Natural killer cell treated with Interleukin-12 subunit alpha and Interleukin-12 subunit beta and Interleukin-15 and Interleukin-18, amount 100 ng/mL, for 72 hours (primary cell): ENCODE results near the gene C2orf74. TPM values are rescaled to one million over a fixed set of nuclear protein-coding genes. Genes with fewer than 3 reads are reported as not detected.
"Not testable (repeated sequence)": the region's sequence is repeated elsewhere in the genome, so short reads cannot be mapped to it uniquely, and the experiment has no call there.

Source experiments
- ATAC-seq, 2 donors: fragments of 150-1000 bp; cut with Tn5 transposase in 1 of 2; sonication (Bioruptor Pico), chemical (Tn5 transposase) in 1 of 2; 2 replicates each; pipeline ENCODE4 v1.10.0; 2021
- DNase-seq: peaks from one replicate; pipeline ENCODE4 v3.0.0; 2022; ENCODE audit warnings: low spot score
- H3K27ac Mint-ChIP-seq, 2 donors: 1 replicate in 1 of 2; 2 replicates in 1 of 2; pipeline ENCODE4 v1.8.0; 2022; ENCODE audit warnings: mixed read lengths in 2 of 2, mild to moderate bottlenecking in 1 of 2, moderate library complexity in 1 of 2
- H3K27me3 Mint-ChIP-seq, 2 donors: 1 replicate in 1 of 2; 2 replicates in 1 of 2; pipeline ENCODE4 v1.8.0; 2022; ENCODE audit warnings: mixed read lengths in 2 of 2
- H3K36me3 Mint-ChIP-seq: one replicate; pipeline ENCODE4 v1.8.0; 2022; ENCODE audit warnings: mixed read lengths
- H3K4me1 Mint-ChIP-seq, 2 donors: 1 replicate in 1 of 2; 2 replicates in 1 of 2; pipeline ENCODE4 v1.8.0; 2022; ENCODE audit warnings: low read depth in 2 of 2, mixed read lengths in 2 of 2, mild to moderate bottlenecking in 1 of 2
- H3K4me3 Mint-ChIP-seq: one replicate; pipeline ENCODE4 v1.8.0; 2022; ENCODE audit warnings: mixed read lengths
- H3K9me3 Mint-ChIP-seq: 2 replicates; pipeline ENCODE4 v1.8.0; 2022; ENCODE audit warnings: mixed read lengths
- total RNA-seq, 2 donors: library from RNA; stranded (reverse); gene quantifications; one replicate each; pipeline ENCODE4 v1.2.3, GENCODE V29; 2022

C2orf74 gene
- total RNA-seq, 2 donors from 2014 or later, result 8.3 to 10.4 TPM

DNA sequence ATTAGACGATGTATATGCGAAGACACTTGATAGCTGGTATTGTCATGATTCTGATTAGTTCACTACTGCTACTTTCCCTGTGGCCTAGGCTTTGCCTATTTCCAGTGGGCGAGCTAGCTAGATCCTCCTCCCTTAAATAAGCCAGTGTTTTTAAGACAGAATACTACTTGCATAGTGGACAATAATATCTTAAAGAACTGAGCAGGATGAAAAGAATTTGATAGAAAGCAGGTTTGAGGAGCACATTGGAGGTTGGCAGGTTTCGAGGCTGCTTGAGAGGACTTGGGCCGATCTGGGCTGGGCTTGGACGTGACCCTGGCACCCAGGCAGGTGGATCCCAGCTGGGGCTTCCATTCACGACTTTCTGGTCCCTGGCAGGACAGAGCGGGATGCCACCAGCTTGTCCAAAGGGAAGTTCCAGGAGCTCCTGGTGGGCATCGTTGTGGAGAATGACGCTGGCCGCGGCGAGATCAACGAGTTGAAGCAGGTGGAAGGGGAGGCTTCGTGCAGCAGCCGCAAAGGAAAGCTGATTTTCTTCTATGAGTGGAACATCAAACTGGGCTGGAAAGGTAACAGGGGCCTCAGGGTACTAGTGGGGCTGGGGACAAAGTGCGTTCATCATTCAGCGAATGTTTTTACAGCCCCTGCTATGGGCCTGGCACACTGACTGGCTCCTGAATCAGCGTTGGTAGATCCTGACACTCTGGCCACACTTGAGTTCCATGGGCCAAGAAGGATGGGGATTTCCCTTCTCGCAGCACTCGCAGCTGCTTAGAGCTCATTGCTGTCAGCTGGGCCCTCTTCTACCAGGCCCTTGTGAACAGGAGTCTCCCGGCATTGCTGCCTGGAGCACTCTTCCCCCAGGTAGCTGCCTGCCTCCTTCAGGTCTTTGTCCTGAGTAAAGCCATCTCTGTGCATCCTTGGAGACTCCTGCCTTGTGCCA, 16.9 kb downstream of the C2orf74 start:
- Mint-ChIP-seq H3K27me3 (no peaks in the 10 kb centered on the region), H3K9me3 (no peaks in the 10 kb centered on the region), H3K27ac (peak overlapping the region; percentile 73 to 91), H3K4me3 (peak overlapping the region; percentile 79), H3K36me3 (peaks cover 29% of the 10 kb centered on the region), H3K4me1 (peaks cover 53 to 60% of the 10 kb centered on the region in 2 donors)
- ATAC-seq, result no peak
- no peak for DNase-seq

DNA sequence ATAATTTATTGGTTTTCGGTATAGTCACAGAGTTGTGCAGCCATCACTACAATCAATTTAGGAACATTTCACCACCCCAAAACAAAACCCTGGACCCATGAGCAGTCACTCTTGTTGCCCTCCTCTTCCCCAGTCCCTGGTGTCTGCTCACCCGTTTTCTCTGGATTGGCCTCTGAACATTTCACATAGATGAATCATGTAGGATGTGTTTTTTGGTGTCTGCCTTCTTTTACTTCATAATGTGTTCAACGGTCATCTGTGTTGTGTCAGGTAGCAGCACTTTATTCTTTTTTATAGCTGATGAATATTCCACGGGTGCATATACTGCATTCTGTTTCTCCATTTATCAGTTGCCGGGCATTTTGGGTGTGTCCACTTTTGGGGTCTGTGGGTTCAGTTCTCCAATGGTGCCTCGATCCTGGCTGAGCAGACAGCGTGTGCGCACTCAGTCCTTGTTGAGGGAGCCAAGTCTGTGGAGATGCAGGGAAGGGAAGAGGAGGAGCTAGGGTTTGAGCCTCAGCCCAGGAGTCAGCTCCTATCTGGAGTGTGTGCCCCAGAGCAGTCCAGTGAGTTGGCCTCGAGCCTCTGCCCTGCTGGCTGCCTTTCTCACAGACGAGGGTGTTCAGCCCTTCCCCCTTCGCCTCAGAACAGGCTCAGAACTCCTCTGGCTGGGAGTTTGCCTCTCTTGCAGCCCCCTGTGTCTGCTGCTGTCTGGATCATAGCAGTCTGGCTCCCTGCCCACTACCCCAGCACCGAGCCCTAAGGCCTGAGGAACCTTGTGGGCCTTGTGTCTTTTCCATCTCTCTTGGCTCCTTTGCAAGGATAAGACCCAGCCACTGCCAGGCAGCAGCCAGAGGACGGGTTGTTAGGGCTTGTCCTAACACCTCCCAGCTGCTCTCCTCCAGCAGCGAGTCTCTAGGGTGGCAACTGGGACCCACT, 18.0 kb downstream of the C2orf74 start:
- H3K4me3 Mint-ChIP-seq, result peak overlapping the region; percentile 79
- H3K27me3 Mint-ChIP-seq, result no peaks in the 10 kb centered on the region
- H3K9me3 Mint-ChIP-seq, result no peaks in the 10 kb centered on the region
- H3K36me3 Mint-ChIP-seq, result peaks cover 38% of the 10 kb centered on the region
- H3K27ac Mint-ChIP-seq, result peak overlapping the region; percentile 73 to 91
- DNase-seq, result no peak
- H3K4me1 Mint-ChIP-seq, result peaks cover 58 to 66% of the 10 kb centered on the region in 2 donors
- no peak for ATAC-seq

DNA sequence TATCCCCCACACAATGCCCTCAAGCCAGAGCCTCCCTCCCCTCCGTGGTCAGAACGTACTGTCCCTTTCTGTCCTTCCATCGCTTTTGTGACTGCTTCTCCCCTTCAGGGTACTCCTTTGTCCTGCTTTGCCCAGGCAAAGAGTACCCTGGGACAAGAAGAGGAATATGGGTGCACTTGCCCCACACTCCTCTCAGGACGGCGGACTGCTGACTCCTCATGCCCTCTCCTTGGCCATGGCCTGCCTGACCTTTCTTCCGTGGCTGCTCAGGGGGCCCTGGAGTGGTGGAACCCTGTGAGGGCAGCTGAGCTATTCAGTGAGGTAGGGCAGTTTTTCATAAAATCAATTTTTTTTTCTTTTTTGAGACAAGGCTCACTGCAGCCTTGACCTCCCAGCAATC, 18.7 kb downstream of the C2orf74 start:
- no peak for DNase-seq
- peaks cover 45% of the 10 kb centered on the region for H3K36me3 Mint-ChIP-seq
- H3K9me3 Mint-ChIP-seq, result no peaks in the 10 kb centered on the region
- H3K4me1 Mint-ChIP-seq, result peaks cover 61 to 73% of the 10 kb centered on the region in 2 donors
- no peaks in the 10 kb centered on the region for H3K27me3 Mint-ChIP-seq
- H3K4me3 Mint-ChIP-seq, result peak overlapping the region; percentile 79
- ATAC-seq, result no peak
- peak overlapping the region; percentile 73 to 76 for H3K27ac Mint-ChIP-seq

DNA sequence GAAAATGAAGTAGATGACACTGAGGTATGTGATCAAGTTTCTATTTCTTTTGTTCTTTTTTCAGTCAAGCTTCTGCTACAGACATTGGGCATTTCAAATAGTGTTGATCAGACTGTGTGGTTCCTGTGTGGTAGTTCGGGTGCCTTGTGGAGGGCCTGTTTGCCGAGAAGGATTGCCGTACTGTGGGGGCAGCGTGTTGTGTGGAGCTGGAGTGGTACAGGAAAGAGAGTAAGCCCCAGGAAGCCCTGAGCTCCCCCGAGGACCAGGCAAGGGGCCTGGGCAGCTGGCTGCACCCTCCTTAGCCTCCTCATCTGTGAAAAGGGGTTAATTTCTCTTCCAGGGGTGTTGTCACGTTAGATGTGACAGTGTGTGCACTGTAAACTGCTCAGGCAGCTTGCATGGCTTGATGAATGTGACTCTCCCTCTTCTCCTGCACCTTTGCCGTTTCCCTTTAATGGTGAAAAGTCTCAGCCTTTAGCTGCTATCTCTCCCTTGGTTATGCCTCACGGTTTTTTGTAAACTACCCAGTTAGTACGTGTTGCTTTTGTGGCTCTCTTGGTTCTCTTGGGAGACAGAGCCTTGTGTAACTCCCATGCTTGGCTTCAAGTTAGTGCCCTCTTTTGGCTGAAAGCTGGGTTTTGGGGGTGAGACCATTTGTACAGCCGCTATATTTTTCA, 19.5 kb downstream of the C2orf74 start:
- H3K36me3 Mint-ChIP-seq, result peaks cover 53% of the 10 kb centered on the region
- ATAC-seq, result no peak

DNA sequence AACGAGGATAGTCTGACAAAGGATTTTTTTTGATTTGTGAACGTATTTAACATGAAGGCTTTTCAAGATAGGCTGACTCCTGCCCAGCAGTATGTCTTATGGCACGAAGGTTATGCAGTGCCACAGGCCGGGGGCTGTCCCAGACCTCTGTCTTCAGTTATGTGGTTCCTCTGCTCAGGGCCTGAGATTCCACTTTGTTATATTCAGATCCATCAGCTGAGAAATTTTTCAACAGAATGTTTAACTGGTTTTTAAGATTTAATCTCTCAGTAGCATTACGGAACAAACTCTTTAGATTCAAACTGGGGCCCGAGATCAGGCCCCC, 20.0 kb downstream of the C2orf74 start:
- Mint-ChIP-seq H3K9me3 (no peaks in the 10 kb centered on the region), H3K4me3 (peak overlapping the region; percentile 79), H3K27ac (peak overlapping the region; percentile 73 to 76), H3K27me3 (no peaks in the 10 kb centered on the region), H3K4me1 (peaks cover 54 to 67% of the 10 kb centered on the region in 2 donors), H3K36me3 (peaks cover 57% of the 10 kb centered on the region)
- ATAC-seq (no peak), DNase-seq (no peak)

More for the DNA sequence above, 19.5 kb downstream of the C2orf74 start:
- DNase-seq, result no peak
- Mint-ChIP-seq H3K27ac (peak overlapping the region; percentile 73 to 76), H3K4me3 (peak overlapping the region; percentile 79), H3K9me3 (no peaks in the 10 kb centered on the region), H3K27me3 (no peaks in the 10 kb centered on the region), H3K4me1 (peaks cover 57 to 69% of the 10 kb centered on the region in 2 donors)

DNA sequence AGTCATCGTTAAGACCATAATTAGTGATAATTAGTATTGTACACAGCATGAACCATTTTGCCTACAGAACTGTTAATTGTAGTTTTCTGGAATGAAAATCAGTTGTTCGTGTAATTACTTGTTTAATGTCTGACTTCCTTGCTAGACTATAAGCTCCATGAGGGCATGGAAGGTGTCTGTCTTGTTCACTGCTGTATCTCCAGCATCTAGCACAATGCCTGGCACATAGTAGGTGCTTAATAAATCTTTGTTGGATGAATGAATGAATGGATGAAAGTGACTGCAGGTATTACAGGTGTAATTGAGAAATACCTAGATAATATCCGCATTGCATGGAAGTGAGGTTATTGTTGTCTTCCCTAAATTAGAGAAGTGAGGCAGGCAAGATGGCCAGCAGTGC, 21.8 kb downstream of the C2orf74 start:
- H3K9me3 Mint-ChIP-seq, result no peaks in the 10 kb centered on the region
- DNase-seq (no peak), ATAC-seq (no peak)
- peaks cover 47 to 60% of the 10 kb centered on the region in 2 donors for H3K4me1 Mint-ChIP-seq
- H3K27ac Mint-ChIP-seq, result no peak overlapping the region
- H3K36me3 Mint-ChIP-seq, result peaks cover 70% of the 10 kb centered on the region
- no peak overlapping the region for H3K4me3 Mint-ChIP-seq
- H3K27me3 Mint-ChIP-seq, result no peaks in the 10 kb centered on the region

DNA sequence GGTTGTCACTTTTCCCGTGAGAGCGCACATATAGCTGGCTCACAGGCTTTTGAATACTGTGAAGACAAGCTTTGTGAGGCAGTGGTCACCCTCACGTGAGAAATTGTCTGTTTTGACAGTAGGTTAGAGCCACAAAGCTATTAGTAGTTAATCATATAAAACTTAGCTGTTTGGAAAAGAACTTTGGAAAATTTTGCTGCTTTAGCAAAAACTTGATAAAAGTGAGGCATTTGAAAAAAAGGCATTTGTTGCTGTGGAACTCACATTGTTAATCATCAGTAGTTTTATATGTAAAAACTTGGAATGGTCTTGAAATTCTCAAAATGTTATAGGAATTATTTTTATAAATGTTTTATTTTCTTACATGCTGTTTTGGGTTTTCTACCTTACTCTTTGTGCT, 22.3 kb downstream of the C2orf74 start:
- Mint-ChIP-seq H3K4me1 (peaks cover 42 to 55% of the 10 kb centered on the region in 2 donors), H3K36me3 (peaks cover 71% of the 10 kb centered on the region), H3K4me3 (no peak overlapping the region), H3K9me3 (no peaks in the 10 kb centered on the region), H3K27ac (no peak overlapping the region), H3K27me3 (no peaks in the 10 kb centered on the region)
- DNase-seq (no peak), ATAC-seq (no peak)

DNA sequence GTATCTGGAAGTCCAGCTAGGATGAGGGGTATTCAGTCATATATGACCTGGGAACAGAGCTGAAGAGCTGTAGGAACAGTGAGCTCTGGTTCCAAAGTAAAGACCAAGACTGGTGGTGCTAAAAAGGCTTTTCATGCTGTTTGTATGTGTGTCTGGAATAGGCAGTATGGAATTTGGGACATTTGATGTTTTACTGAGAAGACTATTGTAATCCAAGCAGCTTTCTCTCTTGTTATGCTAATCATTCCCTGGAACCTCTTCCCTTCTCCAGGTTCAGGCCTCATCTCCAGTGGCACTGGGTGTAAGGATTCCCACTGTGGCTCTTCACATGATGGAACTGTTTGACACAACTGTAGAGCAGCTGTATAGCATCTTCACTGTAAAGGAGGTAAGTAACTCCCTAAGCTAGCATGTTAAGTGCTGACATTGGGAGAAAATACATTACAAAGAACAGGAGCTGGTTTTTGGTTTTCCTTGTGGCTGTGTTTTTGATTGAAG, 23.3 kb downstream of the C2orf74 start:
- peaks cover 66% of the 10 kb centered on the region for H3K36me3 Mint-ChIP-seq
- no peak overlapping the region for H3K4me3 Mint-ChIP-seq
- ATAC-seq (no peak), DNase-seq (no peak)
- no peaks in the 10 kb centered on the region for H3K27me3 Mint-ChIP-seq
- no peaks in the 10 kb centered on the region for H3K9me3 Mint-ChIP-seq
- H3K27ac Mint-ChIP-seq, result peak overlapping the region; percentile 12 to 19
- peaks cover 37 to 45% of the 10 kb centered on the region in 2 donors for H3K4me1 Mint-ChIP-seq

DNA sequence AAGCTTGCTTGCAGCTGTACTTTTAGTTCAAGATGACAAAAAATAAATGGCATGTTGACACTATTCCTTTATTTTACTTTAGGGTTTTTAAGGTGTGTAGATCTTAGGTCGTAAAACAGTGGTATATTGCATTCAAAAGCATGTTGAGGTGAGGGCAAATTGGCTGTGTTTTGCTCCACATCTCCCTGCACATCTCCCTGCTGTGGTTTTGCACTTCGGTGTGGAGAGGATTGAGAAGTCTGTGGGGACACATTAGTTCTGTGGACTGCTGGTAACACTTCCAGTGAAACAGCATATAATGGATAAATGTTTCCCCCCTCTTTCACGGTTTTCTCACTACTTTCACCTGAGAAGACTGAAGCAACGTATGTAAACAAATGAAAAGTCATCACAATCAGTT, 25.1 kb downstream of the C2orf74 start:
- no peaks in the 10 kb centered on the region for H3K9me3 Mint-ChIP-seq
- DNase-seq (no peak), ATAC-seq (no peak)
- no peak overlapping the region for H3K4me3 Mint-ChIP-seq
- peaks cover 67% of the 10 kb centered on the region for H3K36me3 Mint-ChIP-seq
- H3K4me1 Mint-ChIP-seq, result peaks cover 29 to 35% of the 10 kb centered on the region in 2 donors
- H3K27me3 Mint-ChIP-seq, result no peaks in the 10 kb centered on the region
- H3K27ac Mint-ChIP-seq, result no peak overlapping the region

DNA sequence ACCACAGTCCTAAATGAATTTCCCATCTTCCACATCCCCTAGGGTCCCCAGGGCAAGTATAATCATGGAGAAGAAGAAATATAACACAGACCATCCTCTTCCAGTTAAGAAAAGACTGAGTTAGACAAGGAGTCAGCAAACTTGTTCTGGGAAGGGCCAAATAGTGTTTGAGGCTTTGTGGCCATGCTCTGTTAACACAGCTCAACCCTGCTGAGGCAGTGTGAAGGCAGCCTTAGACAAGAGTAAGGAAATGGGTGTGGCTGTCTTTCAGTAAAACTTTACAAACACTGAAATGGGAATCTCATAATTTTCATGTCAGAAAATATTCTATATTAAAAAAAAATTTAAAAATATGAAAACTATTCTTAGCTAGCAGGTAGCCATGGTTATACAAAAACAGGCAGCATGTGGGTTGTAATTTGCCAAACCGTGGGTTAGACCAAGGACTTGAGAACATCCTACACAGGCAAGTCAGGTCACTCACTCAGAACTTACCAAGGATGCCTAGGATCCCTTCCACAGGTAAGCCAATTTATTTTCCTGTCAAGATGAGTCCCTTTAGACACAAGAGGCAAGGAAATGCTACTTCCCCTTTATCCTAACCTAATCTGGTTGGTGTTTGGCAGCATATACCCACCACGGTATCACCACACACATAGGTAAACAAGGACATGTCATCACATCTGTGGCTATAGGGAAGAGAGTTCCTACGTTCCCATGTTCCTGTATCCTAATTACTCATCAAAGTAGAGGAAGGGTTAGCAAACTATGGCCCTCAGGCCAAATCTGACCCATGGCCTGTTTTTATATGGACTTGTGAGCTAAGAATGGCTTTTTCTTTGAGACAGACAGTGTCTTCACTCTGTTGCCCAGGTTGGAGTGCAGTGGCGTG, 31.9 kb downstream of the C2orf74 start:
- Mint-ChIP-seq H3K27ac (peak overlapping the region; percentile 33 to 49), H3K36me3 (peaks cover 13% of the 10 kb centered on the region), H3K4me3 (peak overlapping the region; percentile 5), H3K9me3 (no peaks in the 10 kb centered on the region), H3K4me1 (peaks cover 16 to 19% of the 10 kb centered on the region in 2 donors), H3K27me3 (no peaks in the 10 kb centered on the region)
- ATAC-seq (peak; percentile 89 to 90), DNase-seq (no peak)

DNA sequence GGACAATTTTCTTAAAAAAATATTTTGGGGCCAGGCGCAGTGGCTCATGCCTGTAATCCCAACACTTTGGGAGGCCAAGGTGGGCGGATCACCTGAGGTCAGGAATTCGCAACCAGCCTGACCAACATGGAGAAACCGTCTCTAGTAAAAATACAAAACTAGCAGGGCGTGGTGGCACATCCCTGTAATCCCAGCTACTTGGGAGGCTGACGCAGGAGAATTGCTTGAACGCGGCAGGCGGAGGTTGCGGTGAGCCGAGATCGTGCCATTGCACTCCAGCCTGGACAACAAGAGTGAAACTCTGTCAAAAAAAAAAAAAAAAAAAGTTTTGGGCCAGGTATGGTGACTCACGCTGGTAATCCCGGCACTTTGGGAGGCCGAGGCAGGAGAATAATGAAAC, 32.7 kb downstream of the C2orf74 start:
- H3K4me1 Mint-ChIP-seq, result peaks cover 16 to 18% of the 10 kb centered on the region in 2 donors
- peak overlapping the region; percentile 33 to 49 for H3K27ac Mint-ChIP-seq
- H3K4me3 Mint-ChIP-seq, H3K27me3 Mint-ChIP-seq, DNase-seq, ATAC-seq, H3K9me3 Mint-ChIP-seq: not testable (repeated sequence)
- H3K36me3 Mint-ChIP-seq, result peaks cover 13% of the 10 kb centered on the region

DNA sequence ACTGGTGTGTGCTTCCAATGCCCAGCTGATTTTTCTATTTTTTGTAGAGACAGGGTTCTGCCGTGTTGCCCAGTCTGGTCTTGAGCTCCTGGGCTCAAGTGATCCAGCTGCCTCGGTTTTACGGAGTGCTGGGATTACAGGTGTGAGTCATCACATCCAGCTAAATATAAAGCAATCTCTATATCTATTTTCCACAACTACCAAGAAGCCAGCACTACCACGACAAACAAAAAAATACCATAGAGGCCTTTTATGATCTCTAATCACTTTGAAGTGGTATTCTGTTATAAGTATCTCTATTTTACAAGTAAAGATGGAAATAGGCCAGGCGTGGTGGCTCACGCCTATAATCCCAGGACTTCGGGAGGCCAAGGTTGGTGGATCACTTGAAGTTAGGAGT, 34.7 kb downstream of the C2orf74 start:
- H3K9me3 Mint-ChIP-seq, result no peaks in the 10 kb centered on the region
- H3K27ac Mint-ChIP-seq, result peak overlapping the region in 1 of 2 donors; percentile 37
- ATAC-seq (no peak), DNase-seq (no peak)
- H3K4me1 Mint-ChIP-seq, result peaks cover 11 to 12% of the 10 kb centered on the region in 2 donors
- H3K27me3 Mint-ChIP-seq, result no peaks in the 10 kb centered on the region
- H3K4me3 Mint-ChIP-seq, result no peak overlapping the region
- peaks cover 1% of the 10 kb centered on the region for H3K36me3 Mint-ChIP-seq
